Activated gamma-delta T cell treated with anti-CD3 and anti-CD28 coated beads, Interleukin-2, amount 50 U/mL, for 16 hours (primary cell): ENCODE data around the gene RCCD1.

Experiments
- DNase-seq: peaks from one replicate; pipeline ENCODE4 v3.0.0-alpha.2; 2020; ENCODE audit warnings: low read depth

RCCD1 gene

GRCh38 chr15:90966262-90966661 lies 11.6 kb downstream of the RCCD1 start:
- no peak for DNase-seq

- DNase-seq, result no peak
Measured at GRCh38 chr15:90967206-90967605, 12.5 kb downstream of the RCCD1 start.

GRCh38 chr15:90968434-90968833 lies 13.8 kb downstream of the RCCD1 start:
- no peak for DNase-seq

- no peak for DNase-seq
Measured at GRCh38 chr15:90970274-90970673, 15.6 kb downstream of the RCCD1 start.

- no peak for DNase-seq
Measured at GRCh38 chr15:90972133-90972532, 17.4 kb downstream of the RCCD1 start.

- no peak for DNase-seq
Measured at GRCh38 chr15:90974216-90974615, 19.5 kb downstream of the RCCD1 start.

- no peak for DNase-seq
Measured at GRCh38 chr15:90979582-90979981, 24.9 kb downstream of the RCCD1 start.

- DNase-seq, result no peak
Measured at GRCh38 chr15:90981681-90982080, 27.0 kb downstream of the RCCD1 start.

- no peak for DNase-seq
Measured at GRCh38 chr15:90982135-90982534, 27.5 kb downstream of the RCCD1 start.

GRCh38 chr15:90986790-90987507 lies 32.3 kb downstream of the RCCD1 start:
- DNase-seq, result no peak

- no peak for DNase-seq
Measured at GRCh38 chr15:90987561-90988141, 33.0 kb downstream of the RCCD1 start.

GRCh38 chr15:90988296-90988695 lies 33.6 kb downstream of the RCCD1 start:
- DNase-seq, result no peak

- DNase-seq, result no peak
Measured at GRCh38 chr15:90989040-90989768, 34.5 kb downstream of the RCCD1 start.

- DNase-seq, result no peak
Measured at GRCh38 chr15:90990446-90990845, 35.8 kb downstream of the RCCD1 start.

GRCh38 chr15:90991587-90992285 lies 37.1 kb downstream of the RCCD1 start:
- DNase-seq, result no peak

GRCh38 chr15:90994059-90994416 lies 39.4 kb downstream of the RCCD1 start:
- DNase-seq, result no peak

GRCh38 chr15:90994417-90995311 lies 40.0 kb downstream of the RCCD1 start, which contains the start of gene PRC1:
Gene PRC1, minus strand, starts transcription at chr15:90994535. Its CDS starts 118 bp downstream, at chr15:90994417.
- DNase-seq, result peak; percentile 93

GRCh38 chr15:90998737-90999136 lies 44.1 kb downstream of the RCCD1 start:
- no peak for DNase-seq

GRCh38 chr15:91001209-91001608 lies 46.5 kb downstream of the RCCD1 start:
- DNase-seq, result no peak

- DNase-seq, result no peak
Measured at GRCh38 chr15:91007266-91007665, 52.6 kb downstream of the RCCD1 start.
